ENCODE results near the gene MTHFD1L.
"Not testable (repeated sequence)": the region's sequence is repeated elsewhere in the genome, so short reads cannot be mapped to it uniquely, and the experiment has no call there.

DNA sequence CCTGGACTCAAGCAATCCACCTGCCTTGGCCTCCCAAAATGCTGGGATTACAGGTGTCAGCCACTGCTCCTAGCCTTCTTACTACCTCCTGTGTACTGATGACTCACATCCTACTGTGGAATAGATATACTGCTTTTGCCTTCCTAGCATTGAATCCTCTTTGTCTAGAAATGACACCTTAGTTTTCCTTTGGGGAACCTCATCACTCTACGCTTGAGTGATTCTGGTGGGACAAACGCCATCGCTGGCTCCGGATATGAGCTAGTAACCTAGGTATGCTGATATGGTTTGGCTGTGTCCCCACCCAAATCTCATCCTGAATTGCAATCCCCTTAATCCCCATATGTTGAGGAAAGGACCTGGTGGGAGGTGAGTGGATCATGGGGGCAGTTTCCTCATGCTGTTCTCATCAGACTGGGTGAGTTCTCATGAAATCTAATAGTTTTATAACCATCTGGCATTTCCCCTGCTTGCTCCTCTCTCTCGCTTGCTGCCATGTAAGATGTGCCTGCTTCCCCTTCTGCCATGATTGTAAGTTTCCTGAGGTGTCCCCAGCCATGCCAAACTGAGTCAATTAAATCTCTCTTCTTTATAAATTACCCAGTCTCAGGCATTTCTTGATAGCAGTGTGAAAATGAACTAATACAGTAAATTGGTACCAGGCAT is 261.8 kb downstream of the MTHFD1L start:
- not testable (repeated sequence) for TF ChIP-seq ZNF70 (CRISPR knock-in tag; IDR thresholded peaks at IDR 0.05); GLIS3 (CRISPR knock-in tag; IDR thresholded peaks at IDR 0.05); BACH2 (CRISPR knock-in tag; IDR thresholded peaks at IDR 0.05; ENCODE audit: borderline replicate concordance); OSR1 (CRISPR knock-in tag; IDR thresholded peaks at IDR 0.05); CSDC2 (CRISPR knock-in tag; IDR thresholded peaks at IDR 0.05); ESRRG (CRISPR knock-in tag; IDR thresholded peaks at IDR 0.05); CREB5 (CRISPR knock-in tag; IDR thresholded peaks at IDR 0.05; ENCODE audit: low read depth); RARB (CRISPR knock-in tag; IDR thresholded peaks at IDR 0.05); ZNF8 (CRISPR knock-in tag; IDR thresholded peaks at IDR 0.05); SNAI2 (CRISPR knock-in tag; IDR thresholded peaks at IDR 0.05); ZC3H10 (CRISPR knock-in tag; IDR thresholded peaks at IDR 0.05); TCF4 (CRISPR knock-in tag; IDR thresholded peaks at IDR 0.05; ENCODE audit: borderline replicate concordance); ZFP3 (CRISPR knock-in tag; IDR thresholded peaks at IDR 0.05); PATZ1 (CRISPR knock-in tag; IDR thresholded peaks at IDR 0.05; ENCODE audit: borderline replicate concordance)

All from SK-N-SH treated with all-trans-retinoic acid at 6 μM for 48 hours (cell line).